GM12875 (cell line): Measurements from ENCODE around the gene XAGE1A.
"Not testable (repeated sequence)": the region's sequence is repeated elsewhere in the genome, so short reads cannot be mapped to it uniquely, and the experiment has no call there.

Source experiments
- H3K4me3 ChIP-seq: one replicate; pipeline ENCODE4 v1.5.1; 2011; ENCODE audit warnings: low read depth, low read length, control low read depth
- TF ChIP-seq, protein P1 (sequence below): IDR thresholded peaks from 2 replicates; pipeline ENCODE4 v1.5.1; 2011; ENCODE audit warnings: low read depth, mild to moderate bottlenecking, control low read depth, inconsistent platforms, low read length, moderate library complexity, borderline replicate concordance; ENCODE audit not compliant: insufficient read depth

Gene XAGE1A

DNA sequence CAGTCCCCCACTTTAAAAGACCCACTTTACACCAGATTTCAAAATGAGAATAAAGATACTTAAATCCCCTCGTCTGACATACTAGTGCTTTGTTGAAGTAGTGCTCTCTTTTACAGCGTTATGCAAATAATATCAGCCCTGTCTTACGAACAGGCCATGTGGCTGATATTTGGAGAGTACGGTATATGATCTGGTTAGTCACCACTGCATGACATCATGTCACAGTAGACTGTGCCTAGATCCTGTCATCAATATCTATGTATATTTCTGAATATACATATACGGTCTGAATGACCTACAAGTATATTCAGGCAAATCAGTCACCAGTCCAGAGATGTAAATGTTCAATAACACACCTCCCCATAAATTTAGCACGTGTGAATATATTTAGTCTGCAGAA, 46.7 kb downstream of the XAGE1A start:
- TF ChIP-seq, protein P1, sequence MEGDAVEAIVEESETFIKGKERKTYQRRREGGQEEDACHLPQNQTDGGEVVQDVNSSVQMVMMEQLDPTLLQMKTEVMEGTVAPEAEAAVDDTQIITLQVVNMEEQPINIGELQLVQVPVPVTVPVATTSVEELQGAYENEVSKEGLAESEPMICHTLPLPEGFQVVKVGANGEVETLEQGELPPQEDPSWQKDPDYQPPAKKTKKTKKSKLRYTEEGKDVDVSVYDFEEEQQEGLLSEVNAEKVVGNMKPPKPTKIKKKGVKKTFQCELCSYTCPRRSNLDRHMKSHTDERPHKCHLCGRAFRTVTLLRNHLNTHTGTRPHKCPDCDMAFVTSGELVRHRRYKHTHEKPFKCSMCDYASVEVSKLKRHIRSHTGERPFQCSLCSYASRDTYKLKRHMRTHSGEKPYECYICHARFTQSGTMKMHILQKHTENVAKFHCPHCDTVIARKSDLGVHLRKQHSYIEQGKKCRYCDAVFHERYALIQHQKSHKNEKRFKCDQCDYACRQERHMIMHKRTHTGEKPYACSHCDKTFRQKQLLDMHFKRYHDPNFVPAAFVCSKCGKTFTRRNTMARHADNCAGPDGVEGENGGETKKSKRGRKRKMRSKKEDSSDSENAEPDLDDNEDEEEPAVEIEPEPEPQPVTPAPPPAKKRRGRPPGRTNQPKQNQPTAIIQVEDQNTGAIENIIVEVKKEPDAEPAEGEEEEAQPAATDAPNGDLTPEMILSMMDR = no peak
- no peak overlapping the region for H3K4me3 ChIP-seq

DNA sequence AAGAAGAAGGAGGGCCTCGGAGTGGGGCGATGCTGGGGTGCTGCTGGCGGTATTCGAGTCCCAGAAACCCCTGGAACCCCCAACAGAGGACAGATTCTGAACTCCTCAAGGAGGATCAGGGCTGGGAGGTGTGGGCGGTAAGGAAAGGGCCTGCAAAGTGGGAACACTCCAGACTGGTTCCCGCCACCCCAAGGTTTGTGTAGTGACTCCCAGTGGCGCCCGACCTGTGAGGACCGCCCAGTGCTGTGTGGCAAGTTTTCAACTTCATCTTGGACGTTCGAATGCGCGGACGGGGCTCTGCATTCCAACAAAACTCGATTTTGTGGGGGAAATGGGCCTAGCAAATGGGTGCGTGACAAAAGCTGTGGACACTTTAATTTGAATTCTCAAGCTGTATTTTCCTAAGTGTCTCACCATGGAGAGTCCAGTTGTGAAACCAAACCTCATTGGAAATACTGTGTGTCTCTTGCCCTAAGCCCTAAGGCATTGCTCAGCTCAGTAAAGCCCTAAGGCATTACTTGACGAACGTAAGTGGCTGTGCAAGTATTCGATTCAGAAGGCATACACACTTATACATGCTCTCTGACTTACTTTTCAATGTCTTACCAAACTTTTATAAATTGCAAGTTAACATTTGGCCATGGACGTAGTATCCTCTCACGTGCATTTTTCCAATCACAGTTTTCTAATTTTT, 48.7 kb downstream of the XAGE1A start:
- TF ChIP-seq, protein P1 = no peak
- H3K4me3 ChIP-seq = no peak overlapping the region

DNA sequence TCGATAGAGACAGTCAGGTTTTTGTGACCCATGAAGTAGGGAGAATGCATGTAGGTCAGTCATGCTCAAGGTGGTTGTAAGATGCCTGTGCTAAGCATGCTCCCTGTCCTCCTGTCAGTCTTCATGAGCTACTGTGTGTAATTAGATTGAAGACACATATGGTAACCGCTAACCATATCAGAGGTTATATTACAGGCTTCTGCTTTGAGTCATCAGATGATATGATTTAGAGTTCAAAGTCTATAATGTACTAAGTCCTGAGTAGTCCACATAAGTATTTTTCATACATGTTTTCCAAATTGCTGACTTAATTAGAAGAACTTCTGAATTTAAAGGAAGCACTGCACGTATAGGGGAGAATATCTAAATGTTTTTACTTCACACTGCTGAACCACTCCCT, 53.2 kb downstream of the XAGE1A start:
- not testable (repeated sequence) for H3K4me3 ChIP-seq
